HepG2 (cell line): Measurements from ENCODE around the gene NPHS1.

Experiments used
- CREM ChIP-seq, 2 experiments: sonication (generic) in 1 of 2; formaldehyde crosslinking in 1 of 2; IDR thresholded peaks; 2 replicates each; pipeline versions ENCODE4 v1.4.0 to v1.6.1; 2016 to 2020; ENCODE audit warnings: antibody characterized with exemption in 1 of 2, mild to moderate bottlenecking in 1 of 2, missing genetic modification reagents in 1 of 2
- TF ChIP-seq, protein P1 (sequence below): sonication (generic); formaldehyde crosslinking; IDR thresholded peaks from 2 replicates; pipeline ENCODE4 v1.5.0; 2020; ENCODE audit warnings: mild to moderate bottlenecking, missing genetic modification reagents, moderate library complexity
- TF ChIP-seq, protein P2 (sequence below): sonication (generic); formaldehyde crosslinking; IDR thresholded peaks from 2 replicates; pipeline ENCODE4 v1.5.1; 2020; ENCODE audit warnings: missing genetic modification reagents, mild to moderate bottlenecking, borderline replicate concordance

DNA sequence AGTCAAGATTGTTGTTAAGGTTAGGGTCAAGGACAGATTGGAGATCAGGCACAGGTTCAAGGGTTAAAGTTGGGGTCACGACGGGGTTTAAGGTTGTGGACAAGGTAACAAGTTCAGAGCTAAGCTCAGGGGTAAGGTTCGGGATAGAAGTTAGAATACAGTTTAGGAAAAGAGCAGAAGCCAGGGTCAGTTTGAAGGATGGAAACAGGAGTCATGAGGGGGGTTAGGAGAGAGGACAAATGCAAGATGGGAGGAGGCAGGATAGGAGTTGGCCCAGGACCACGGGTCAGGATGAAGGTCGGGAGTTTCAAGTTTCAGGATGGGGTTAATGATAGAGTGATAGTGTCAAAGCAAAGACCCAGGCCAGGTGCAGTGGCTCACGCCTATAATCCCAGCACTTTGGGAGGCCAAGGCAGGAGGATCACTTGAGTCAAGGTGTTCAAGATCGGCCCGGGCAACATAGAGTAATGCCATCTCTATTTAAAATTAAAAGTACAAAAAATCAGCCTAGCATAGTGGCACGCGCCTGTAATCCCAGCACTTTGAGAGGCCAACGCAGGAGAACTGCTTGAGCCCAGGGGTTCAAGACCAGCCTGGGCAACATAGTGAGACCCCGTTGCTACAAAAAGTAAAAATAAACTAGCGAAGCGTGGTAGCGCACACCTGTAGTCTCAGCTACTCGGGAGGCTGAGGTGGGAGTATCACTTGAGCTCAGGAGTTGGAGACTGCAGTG, 7.7 kb downstream of the NPHS1 start:
- no peak for TF ChIP-seq CREM (IDR thresholded peaks at IDR 0.05)
- TF ChIP-seq CREM (CRISPR knock-in tag; IDR thresholded peaks at IDR 0.05) = no peak
- TF ChIP-seq, protein P1, sequence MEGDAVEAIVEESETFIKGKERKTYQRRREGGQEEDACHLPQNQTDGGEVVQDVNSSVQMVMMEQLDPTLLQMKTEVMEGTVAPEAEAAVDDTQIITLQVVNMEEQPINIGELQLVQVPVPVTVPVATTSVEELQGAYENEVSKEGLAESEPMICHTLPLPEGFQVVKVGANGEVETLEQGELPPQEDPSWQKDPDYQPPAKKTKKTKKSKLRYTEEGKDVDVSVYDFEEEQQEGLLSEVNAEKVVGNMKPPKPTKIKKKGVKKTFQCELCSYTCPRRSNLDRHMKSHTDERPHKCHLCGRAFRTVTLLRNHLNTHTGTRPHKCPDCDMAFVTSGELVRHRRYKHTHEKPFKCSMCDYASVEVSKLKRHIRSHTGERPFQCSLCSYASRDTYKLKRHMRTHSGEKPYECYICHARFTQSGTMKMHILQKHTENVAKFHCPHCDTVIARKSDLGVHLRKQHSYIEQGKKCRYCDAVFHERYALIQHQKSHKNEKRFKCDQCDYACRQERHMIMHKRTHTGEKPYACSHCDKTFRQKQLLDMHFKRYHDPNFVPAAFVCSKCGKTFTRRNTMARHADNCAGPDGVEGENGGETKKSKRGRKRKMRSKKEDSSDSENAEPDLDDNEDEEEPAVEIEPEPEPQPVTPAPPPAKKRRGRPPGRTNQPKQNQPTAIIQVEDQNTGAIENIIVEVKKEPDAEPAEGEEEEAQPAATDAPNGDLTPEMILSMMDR (CRISPR knock-in tag) = no peak
- TF ChIP-seq, protein P2, sequence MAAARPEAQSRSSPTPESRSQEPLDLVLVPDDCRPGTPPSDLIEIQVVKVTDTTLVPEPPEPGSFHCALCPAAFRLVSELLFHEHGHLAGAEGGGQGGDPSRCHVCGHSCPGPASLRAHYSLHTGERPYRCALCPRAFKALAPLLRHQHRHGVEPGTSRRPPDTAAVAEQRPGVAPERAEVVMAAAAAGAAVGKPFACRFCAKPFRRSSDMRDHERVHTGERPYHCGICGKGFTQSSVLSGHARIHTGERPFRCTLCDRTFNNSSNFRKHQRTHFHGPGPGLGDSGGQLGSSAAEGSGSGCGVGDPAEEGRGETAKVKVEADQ = no peak
